Trophoblast cell (in vitro differentiated cells and primary cell): ENCODE results near the gene C7orf57.

Source experiments
- DNase-seq, 2 donors: peaks; one replicate each; pipeline ENCODE4 v3.0.0-alpha.2; 2016
- H2AFZ ChIP-seq: 2 replicates; pipeline ENCODE4 v1.6.1; 2013; ENCODE audit warnings: low read length, moderate library complexity, mild to moderate bottlenecking; ENCODE audit not compliant: insufficient read depth, poor library complexity
- H2AK5ac ChIP-seq: 2 replicates; pipeline ENCODE4 v1.6.1; 2013; ENCODE audit warnings: mild to moderate bottlenecking, low read length
- H2BK120ac ChIP-seq: 2 replicates; pipeline ENCODE4 v1.6.1; 2013; ENCODE audit warnings: low read length, mild to moderate bottlenecking, moderate library complexity; ENCODE audit not compliant: insufficient read depth, poor library complexity
- H2BK12ac ChIP-seq: 2 replicates; pipeline ENCODE4 v1.6.1; 2013; ENCODE audit warnings: mild to moderate bottlenecking, low read length, moderate library complexity
- H2BK5ac ChIP-seq: 2 replicates; pipeline ENCODE4 v1.6.1; 2013; ENCODE audit warnings: low read length, low read depth, moderate library complexity, mild to moderate bottlenecking; ENCODE audit not compliant: poor library complexity
- H3K14ac ChIP-seq: 2 replicates; pipeline ENCODE4 v1.6.1; 2013; ENCODE audit warnings: mild to moderate bottlenecking, low read length
- H3K18ac ChIP-seq: 2 replicates; pipeline ENCODE4 v1.6.1; 2013; ENCODE audit warnings: mild to moderate bottlenecking, low read length
- H3K23ac ChIP-seq: 2 replicates; pipeline ENCODE4 v1.6.1; 2013; ENCODE audit warnings: low read length
- H3K27ac ChIP-seq: 2 replicates; pipeline ENCODE4 v1.5.1; 2013; ENCODE audit warnings: low read depth, mild to moderate bottlenecking, inconsistent platforms, low read length, moderate library complexity
- H3K27me3 ChIP-seq: 2 replicates; pipeline ENCODE4 v1.6.1; 2013; ENCODE audit warnings: inconsistent platforms, mild to moderate bottlenecking, low read length, moderate library complexity; ENCODE audit not compliant: insufficient read depth
- H3K36me3 ChIP-seq, 2 experiments: 1 replicate in 1 of 2; 2 replicates in 1 of 2; pipeline ENCODE4 v1.6.1; 2013; ENCODE audit warnings: low read length in 2 of 2, mild to moderate bottlenecking in 2 of 2, moderate library complexity in 1 of 2; ENCODE audit not compliant: insufficient read depth in 2 of 2, control insufficient read depth in 1 of 2
- H3K4ac ChIP-seq: 2 replicates; pipeline ENCODE4 v1.6.1; 2013; ENCODE audit warnings: low read depth, mild to moderate bottlenecking, low read length, moderate library complexity
- H3K4me1 ChIP-seq, 2 experiments: 1 replicate in 1 of 2; 2 replicates in 1 of 2; pipeline ENCODE4 v1.6.1; 2013; ENCODE audit warnings: low read length in 2 of 2, mild to moderate bottlenecking in 2 of 2, moderate library complexity in 1 of 2; ENCODE audit not compliant: insufficient read depth in 2 of 2, control insufficient read depth in 1 of 2
- H3K4me2 ChIP-seq: 2 replicates; pipeline ENCODE4 v1.6.1; 2013; ENCODE audit warnings: inconsistent platforms, mild to moderate bottlenecking, low read length, moderate library complexity
- H3K4me3 ChIP-seq: 2 replicates; pipeline ENCODE4 v1.5.1; 2013; ENCODE audit warnings: mild to moderate bottlenecking, low read depth, low read length, inconsistent platforms
- H3K79me1 ChIP-seq: one replicate; pipeline ENCODE4 v1.6.1; 2013; ENCODE audit warnings: low read length
- H3K79me2 ChIP-seq: 2 replicates; pipeline ENCODE4 v1.6.1; 2013; ENCODE audit warnings: low read length, mild to moderate bottlenecking; ENCODE audit not compliant: control insufficient read depth, insufficient read depth, poor library complexity
- H3K9ac ChIP-seq: 2 replicates; pipeline ENCODE4 v1.6.1; 2013; ENCODE audit warnings: mild to moderate bottlenecking, low read length
- H3K9me3 ChIP-seq: 2 replicates; pipeline ENCODE4 v1.6.1; 2013; ENCODE audit warnings: low read depth, mild to moderate bottlenecking, control low read depth, inconsistent platforms, low read length; ENCODE audit not compliant: insufficient read depth
- H4K12ac ChIP-seq: 2 replicates; pipeline ENCODE4 v1.6.1; 2013; ENCODE audit warnings: low read depth, mild to moderate bottlenecking, low read length, moderate library complexity
- H4K8ac ChIP-seq: 2 replicates; pipeline ENCODE4 v1.6.1; 2013; ENCODE audit warnings: low read depth, mild to moderate bottlenecking, low read length, moderate library complexity
- H4K91ac ChIP-seq: one replicate; pipeline ENCODE4 v1.6.1; 2013; ENCODE audit warnings: low read depth, mild to moderate bottlenecking, low read length, moderate library complexity
- WGBS: extraction: QIAGEN DNeasy Blood & Tissue Kit; methylation state at CpG from one replicate; pipeline ENCODE4 v1.1.7; 2013; ENCODE audit warnings: missing lambda C conversion rate; ENCODE audit not compliant: insufficient read length, insufficient coverage; ENCODE audit errors: extremely low coverage; 5-methylcytosine and 5-hydroxymethylcytosine counted together

The C7orf57 gene

GRCh38 chr7:48016641-48017040 is 18.7 kb upstream of the C7orf57 start:
- no peak overlapping the region for H2AFZ ChIP-seq
- peak overlapping the region; percentile 26 for H2AK5ac ChIP-seq
- peak overlapping the region; percentile 75 for H2BK5ac ChIP-seq
- no peaks in the 10 kb centered on the region for H3K36me3 ChIP-seq
- no peak overlapping the region for H4K8ac ChIP-seq
- H4K12ac ChIP-seq: no peak overlapping the region
- no peak overlapping the region for H3K14ac ChIP-seq
- H3K4me3 ChIP-seq: no peak overlapping the region
- H3K4ac ChIP-seq: no peak overlapping the region
- no peak overlapping the region for H3K4me2 ChIP-seq
- no peaks in the 10 kb centered on the region for H3K9me3 ChIP-seq
- H3K79me2 ChIP-seq: peaks cover 1% of the 10 kb centered on the region
- no peak for DNase-seq
- H3K27me3 ChIP-seq: no peaks in the 10 kb centered on the region
- peak overlapping the region; percentile 64 for H3K27ac ChIP-seq
- peak overlapping the region; percentile 55 for H2BK12ac ChIP-seq
- no peak overlapping the region for H3K18ac ChIP-seq
- H4K91ac ChIP-seq: peak overlapping the region; percentile 65
- peaks cover 9% of the 10 kb centered on the region for H3K79me1 ChIP-seq
- no peak overlapping the region for H3K23ac ChIP-seq
- no peak overlapping the region for H3K9ac ChIP-seq
- H2BK120ac ChIP-seq: peak overlapping the region; percentile 63
- peaks cover 8 to 11% of the 10 kb centered on the region in 2 experiments for H3K4me1 ChIP-seq

DNA sequence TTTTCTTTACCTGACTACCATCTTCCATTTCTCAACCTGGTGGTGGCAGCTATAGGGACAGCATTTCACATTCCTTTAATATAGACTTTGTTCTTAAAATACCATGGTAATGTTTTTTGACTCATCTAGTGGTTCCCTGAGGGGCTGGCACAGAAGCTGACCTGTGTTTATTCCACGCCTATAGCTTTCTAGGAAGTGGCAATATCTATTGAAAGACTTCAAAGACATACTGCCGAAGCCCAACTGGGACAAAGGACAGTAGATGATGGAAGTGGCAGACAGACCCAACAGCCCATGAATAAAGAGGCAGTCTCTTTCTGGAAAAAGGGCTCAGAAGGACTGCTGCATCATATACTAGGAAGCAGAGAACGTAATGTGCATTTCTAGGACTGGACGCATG is 17.7 kb upstream of the C7orf57 start:
- Histone ChIP-seq H2BK12ac (peak overlapping the region; percentile 66), H4K91ac (no peak overlapping the region), H3K4ac (no peak overlapping the region), H3K14ac (no peak overlapping the region), H3K18ac (no peak overlapping the region), H2AK5ac (no peak overlapping the region), H3K79me1 (peaks cover 9% of the 10 kb centered on the region), H3K79me2 (peaks cover 1% of the 10 kb centered on the region), H3K27ac (no peak overlapping the region), H4K12ac (no peak overlapping the region), H3K4me1 (peaks cover 8 to 11% of the 10 kb centered on the region in 2 experiments), H3K4me3 (no peak overlapping the region), H3K36me3 (no peaks in the 10 kb centered on the region), H2BK120ac (no peak overlapping the region), H2BK5ac (no peak overlapping the region), H3K23ac (no peak overlapping the region), H3K9ac (no peak overlapping the region), H2AFZ (no peak overlapping the region), H3K9me3 (no peaks in the 10 kb centered on the region), H3K4me2 (no peak overlapping the region), H3K27me3 (no peaks in the 10 kb centered on the region), H4K8ac (no peak overlapping the region)
- peak in 1 of 2 donors; percentile 38 for DNase-seq
- no CpG with 5 or more reads among the region's 4 CpGs for WGBS

- H3K27ac ChIP-seq: no peak overlapping the region
- H3K9me3 ChIP-seq: no peaks in the 10 kb centered on the region
- peak in 1 of 2 donors; percentile 50 for DNase-seq
- no peak overlapping the region for H2BK120ac ChIP-seq
- H3K4ac ChIP-seq: no peak overlapping the region
- H3K79me1 ChIP-seq: no peaks in the 10 kb centered on the region
- H3K4me1 ChIP-seq: no peaks in the 10 kb centered on the region
- no peaks in the 10 kb centered on the region for H3K27me3 ChIP-seq
- H4K8ac ChIP-seq: no peak overlapping the region
- H3K4me2 ChIP-seq: no peak overlapping the region
- H3K18ac ChIP-seq: no peak overlapping the region
- H2AFZ ChIP-seq: no peak overlapping the region
- H3K9ac ChIP-seq: no peak overlapping the region
- no peak overlapping the region for H3K14ac ChIP-seq
- no peak overlapping the region for H3K23ac ChIP-seq
- no peak overlapping the region for H3K4me3 ChIP-seq
- no peak overlapping the region for H2BK5ac ChIP-seq
- no CpG with 5 or more reads among the region's 5 CpGs for WGBS
- H3K79me2 ChIP-seq: no peaks in the 10 kb centered on the region
- no peak overlapping the region for H2AK5ac ChIP-seq
- H4K12ac ChIP-seq: no peak overlapping the region
- no peak overlapping the region for H4K91ac ChIP-seq
- no peak overlapping the region for H2BK12ac ChIP-seq
- no peaks in the 10 kb centered on the region for H3K36me3 ChIP-seq
Observed at GRCh38 chr7:48025624-48026023, 9.7 kb upstream of the C7orf57 start.

DNA sequence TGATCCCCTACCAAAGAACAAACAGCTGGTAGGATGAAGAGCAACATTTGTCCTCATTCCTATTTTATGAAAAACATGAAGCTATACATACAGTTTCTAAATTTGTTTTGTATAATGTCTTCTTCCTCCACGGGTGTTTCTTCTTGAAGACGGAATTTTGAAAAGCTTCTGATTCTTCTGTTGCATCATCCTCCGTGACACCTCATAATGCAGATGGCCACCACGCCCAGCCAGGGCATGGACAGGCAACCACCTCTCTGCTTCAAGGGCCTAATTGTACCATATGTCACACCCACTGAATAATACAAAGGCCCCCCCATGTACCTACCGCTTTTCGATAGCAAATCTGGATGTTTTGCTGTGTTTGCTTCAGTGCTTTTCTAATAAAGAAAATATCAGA is 6.4 kb upstream of the C7orf57 start, which contains the start of gene SUN3:
Gene SUN3 (minus strand): TSS at position 170 of the 400 bp plus-strand sequence. CDS start 169 bp downstream, at position 1.
- no peak within 1 kb of the TSS for H2BK12ac ChIP-seq
- no peak within 1 kb of the TSS for H3K4ac ChIP-seq
- H3K18ac ChIP-seq: no peak within 1 kb of the TSS
- H3K27ac ChIP-seq: no peak within 1 kb of the TSS
- no peak within 1 kb of the TSS for H2AFZ ChIP-seq
- no peak within 1 kb of the TSS for H4K91ac ChIP-seq
- H4K8ac ChIP-seq: no peak within 1 kb of the TSS
- H2BK5ac ChIP-seq: no peak within 1 kb of the TSS
- no peak within 1 kb of the TSS for H2AK5ac ChIP-seq
- no peak within 1 kb of the TSS for H3K14ac ChIP-seq
- H4K12ac ChIP-seq: no peak within 1 kb of the TSS
- no peak within 1 kb of the TSS for H2BK120ac ChIP-seq
- no peaks in the 10 kb centered on the region for H3K36me3 ChIP-seq
- no peaks in the 10 kb centered on the region for H3K27me3 ChIP-seq
- H3K4me1 ChIP-seq: no peaks in the 10 kb centered on the region
- no peak within 1 kb of the TSS for H3K4me2 ChIP-seq
- no peaks in the 10 kb centered on the region for H3K79me2 ChIP-seq
- H3K23ac ChIP-seq: no peak within 1 kb of the TSS
- H3K4me3 ChIP-seq: no peak within 1 kb of the TSS
- no peaks in the 10 kb centered on the region for H3K9me3 ChIP-seq
- H3K79me1 ChIP-seq: no peaks in the 10 kb centered on the region
- DNase-seq: no peak
- H3K9ac ChIP-seq: no peak within 1 kb of the TSS
- no CpG with 5 or more reads among the region's 6 CpGs for WGBS
